ENCODE measurements around the gene TMEM229B.

Gene TMEM229B

GRCh38 chr14:67515386-67516079, 27.0 kb upstream of the TMEM229B start:
- peak; percentile 66 for DNase-seq (ENCODE audit: low spot score)

- DNase-seq (ENCODE audit: low spot score): peak; percentile 78
Measured at GRCh38 chr14:67514650-67515385, 26.3 kb upstream of the TMEM229B start.

GRCh38 chr14:67514203-67514607, 25.7 kb upstream of the TMEM229B start:
- DNase-seq (ENCODE audit: low spot score): peak; percentile 27

GRCh38 chr14:67513631-67514108, 25.1 kb upstream of the TMEM229B start:
- DNase-seq (ENCODE audit: low spot score): no peak

GRCh38 chr14:67512463-67513310, 24.2 kb upstream of the TMEM229B start:
- DNase-seq (ENCODE audit: low spot score): no peak

- no peak for DNase-seq (ENCODE audit: low spot score)
Measured at GRCh38 chr14:67510836-67511235, 22.3 kb upstream of the TMEM229B start.

GRCh38 chr14:67510121-67510520, 21.6 kb upstream of the TMEM229B start:
- DNase-seq (ENCODE audit: low spot score): peak; percentile 32

GRCh38 chr14:67508956-67509355, 20.4 kb upstream of the TMEM229B start:
- no peak for DNase-seq (ENCODE audit: low spot score)

- DNase-seq (ENCODE audit: low spot score): no peak
Measured at GRCh38 chr14:67505254-67505653, 16.7 kb upstream of the TMEM229B start.

- no peak for DNase-seq (ENCODE audit: low spot score)
Measured at GRCh38 chr14:67503331-67503730, 14.8 kb upstream of the TMEM229B start.

- no peak for DNase-seq (ENCODE audit: low spot score)
Measured at GRCh38 chr14:67502867-67503266, 14.3 kb upstream of the TMEM229B start.

GRCh38 chr14:67501670-67502069, 13.1 kb upstream of the TMEM229B start:
- no peak for DNase-seq (ENCODE audit: low spot score)

- no peak for DNase-seq (ENCODE audit: low spot score)
Measured at GRCh38 chr14:67500981-67501380, 12.5 kb upstream of the TMEM229B start.

GRCh38 chr14:67497716-67498115, 9.2 kb upstream of the TMEM229B start:
- DNase-seq (ENCODE audit: low spot score): no peak

GRCh38 chr14:67497216-67497615, 8.7 kb upstream of the TMEM229B start:
- no peak for DNase-seq (ENCODE audit: low spot score)

- no peak for DNase-seq (ENCODE audit: low spot score)
Measured at GRCh38 chr14:67495827-67496226, 7.3 kb upstream of the TMEM229B start.

- DNase-seq (ENCODE audit: low spot score): no peak
Measured at GRCh38 chr14:67493092-67493717, 4.7 kb upstream of the TMEM229B start.

GRCh38 chr14:67492538-67492937, 4.0 kb upstream of the TMEM229B start:
- DNase-seq (ENCODE audit: low spot score): no peak

- no peak for DNase-seq (ENCODE audit: low spot score)
Measured at GRCh38 chr14:67491741-67492507, 3.4 kb upstream of the TMEM229B start.

GRCh38 chr14:67491285-67491684, 2.8 kb upstream of the TMEM229B start:
- DNase-seq (ENCODE audit: low spot score): no peak

- no peak for DNase-seq (ENCODE audit: low spot score)
Measured at GRCh38 chr14:67490196-67490595, 1.7 kb upstream of the TMEM229B start.

Measured in GM03348 (cell line).